Endothelial cell of umbilical vein (primary cell): ENCODE results near the gene SRPK2. TPM values are rescaled to one million over a fixed set of nuclear protein-coding genes. Genes with fewer than 3 reads are reported as not detected.

Experiments used
- BruUV-seq: library from RNA; stranded (reverse); fragments of 400-500 nt; replicated peaks from 2 replicates; lab custom pipeline; 2021; lab: Mats Ljungman, UMichigan
- CTCF ChIA-PET: fragments of 300-600, 350-600 bp; sonication (Branson Sonifier 250); formaldehyde crosslinking; loops from one replicate; lab custom pipeline; 2021; ENCODE audit warnings: antibody characterized with exemption, inconsistent platforms; lab: Charles Lee
- POLR2A ChIA-PET: fragments of 300-600, 350-600 bp; sonication (Branson Sonifier 250); formaldehyde crosslinking; loops from one replicate; lab custom pipeline; 2021; ENCODE audit warnings: antibody characterized with exemption, inconsistent platforms; lab: Charles Lee
- DNase-seq: peaks from one replicate; pipeline ENCODE4 v3.0.0-alpha.2; 2011; ENCODE audit warnings: low read depth, low spot score
- FAIRE-seq: peaks from 2 replicates; lab custom pipeline; 2011; peaks lifted over from hg19 to GRCh38; lab: Jason Lieb, UNC
- H2AFZ ChIP-seq: 2 replicates; pipeline ENCODE4 v1.6.0; 2012; ENCODE audit warnings: low read depth, low read length, control low read depth, inconsistent platforms
- H3K27ac ChIP-seq: 2 replicates; pipeline ENCODE4 v1.5.1; 2011; ENCODE audit warnings: low read depth, mild to moderate bottlenecking, control low read depth, low read length, moderate library complexity; ENCODE audit not compliant: insufficient read depth
- H3K27me3 ChIP-seq, 2 experiments: 2 replicates each; pipeline versions ENCODE4 v1.6.0 to v1.6.1; 2011; ENCODE audit warnings: low read length in 2 of 2, mixed read lengths in 1 of 2; ENCODE audit not compliant: control insufficient read depth in 2 of 2, insufficient read depth in 2 of 2
- H3K36me3 ChIP-seq, 2 experiments: 2 replicates in 1 of 2; 3 replicates in 1 of 2; pipeline ENCODE4 v1.5.1; 2011; ENCODE audit warnings: low read length in 2 of 2, mild to moderate bottlenecking in 1 of 2, moderate library complexity in 1 of 2; ENCODE audit not compliant: control insufficient read depth in 2 of 2, insufficient read depth in 2 of 2; ENCODE audit errors: extremely low read depth in 1 of 2
- H3K4me1 ChIP-seq: 3 replicates; pipeline ENCODE4 v1.5.1; 2011; ENCODE audit warnings: mild to moderate bottlenecking, low read length; ENCODE audit not compliant: control insufficient read depth, insufficient read depth; ENCODE audit errors: extremely low read depth
- H3K4me2 ChIP-seq: 2 replicates; pipeline ENCODE4 v1.6.1; 2011; ENCODE audit warnings: low read length, control low read depth, mixed read lengths; ENCODE audit not compliant: insufficient read depth
- H3K4me3 ChIP-seq, 3 experiments: fragments of 200-600 bp in 1 of 3; sonication (generic), shearing (Covaris generic) in 1 of 3; replicated peaks in 1 of 3; 2 replicates each; pipeline ENCODE4 v1.5.1; 2011 to 2016; ENCODE audit warnings: control low read depth in 3 of 3, low read length in 3 of 3, mild to moderate bottlenecking in 2 of 3, inconsistent platforms in 1 of 3, low read depth in 1 of 3, moderate library complexity in 1 of 3; ENCODE audit not compliant: insufficient read depth in 1 of 3
- H3K79me2 ChIP-seq: 2 replicates; pipeline ENCODE4 v1.6.0; 2012; ENCODE audit warnings: low read length, inconsistent platforms; ENCODE audit not compliant: control insufficient read depth, insufficient read depth
- H3K9ac ChIP-seq: replicated peaks from 2 replicates; pipeline ENCODE3; 2011; ENCODE audit warnings: low read length, control low read depth; ENCODE audit not compliant: insufficient read depth; ENCODE audit errors: extremely low read depth
- H3K9me1 ChIP-seq: replicated peaks from 3 replicates; pipeline ENCODE4 v1.6.0; 2011; ENCODE audit warnings: mild to moderate bottlenecking, low read length; ENCODE audit not compliant: control insufficient read depth, insufficient read depth; ENCODE audit errors: extremely low read depth
- H3K9me3 ChIP-seq: replicated peaks from 2 replicates; pipeline ENCODE4 v1.5.1; 2012; ENCODE audit warnings: low read length, inconsistent platforms; ENCODE audit not compliant: control insufficient read depth, insufficient read depth
- H4K20me1 ChIP-seq: replicated peaks from 2 replicates; pipeline ENCODE3; 2011; ENCODE audit warnings: mild to moderate bottlenecking, low read length; ENCODE audit not compliant: control insufficient read depth, insufficient read depth; ENCODE audit errors: extremely low read depth
- CTCF ChIP-seq, 2 donors: IDR thresholded peaks; 1 replicate in 1 of 2; 2 replicates in 1 of 2; pipeline ENCODE4 v1.5.1; 2011; ENCODE audit warnings: low read length in 2 of 2, mild to moderate bottlenecking in 2 of 2, moderate library complexity in 2 of 2, control low read depth in 1 of 2, inconsistent platforms in 1 of 2, low read depth in 1 of 2; ENCODE audit not compliant: insufficient read depth in 1 of 2; ENCODE audit errors: extremely low read depth in 1 of 2
- FOS ChIP-seq: IDR thresholded peaks from 2 replicates; pipeline ENCODE4 v1.6.1; 2011; ENCODE audit warnings: mild to moderate bottlenecking, low read length, moderate library complexity, borderline replicate concordance; ENCODE audit not compliant: insufficient read depth
- JUN ChIP-seq: IDR thresholded peaks from 2 replicates; pipeline ENCODE4 v1.6.1; 2011; ENCODE audit warnings: borderline replicate concordance, low read depth; ENCODE audit not compliant: insufficient read length, insufficient read depth
- MAX ChIP-seq: IDR thresholded peaks from 2 replicates; pipeline ENCODE4 v1.6.1; 2011; ENCODE audit not compliant: insufficient read depth, insufficient read length
- MYC ChIP-seq: IDR thresholded peaks from one replicate; pipeline ENCODE4 v1.6.1; 2011; ENCODE audit warnings: mild to moderate bottlenecking, low read depth, low read length
- POLR2A ChIP-seq: IDR thresholded peaks from 2 replicates; pipeline ENCODE4 v1.6.1; 2012; ENCODE audit warnings: low read depth, mild to moderate bottlenecking, control low read depth, low read length
- POLR2AphosphoS5 ChIP-seq: IDR thresholded peaks from 2 replicates; pipeline ENCODE4 v1.6.1; 2012; ENCODE audit warnings: low read depth, mild to moderate bottlenecking, control low read depth, low read length, moderate library complexity; ENCODE audit not compliant: insufficient read depth
- dilution Hi-C: fragments of 300-500 bp; cut with MboI; formaldehyde crosslinking; loops from one replicate; pipeline ENCODE4 v1.15.0; 2019; ENCODE audit warnings: low sequenced_read_pairs; ENCODE audit not compliant: extremely low pct_ligation_motif_present
- intact Hi-C: fragments of 100-400 bp; cut with micrococcal nuclease; formaldehyde crosslinking; loops from one replicate; pipeline ENCODE4 v1.10.0; 2022
- polyA plus RNA-seq, 4 experiments: library from polyadenylated mRNA; depleted of rRNA in 3 of 4; stranded (reverse) in 3 of 4; unstranded in 1 of 4; fragments of >200 nt; gene quantifications; 2 replicates each; pipeline versions ENCODE4 v1.2.1 to v1.2.3, GENCODE V29; 2011 to 2012; ENCODE audit warnings: missing spikeins in 1 of 4
- total RNA-seq: library from RNA; stranded (reverse); gene quantifications from 2 replicates; pipeline ENCODE4 v1.2.3, GENCODE V29; 2021

Gene SRPK2
- total and polyA plus RNA-seq, 2 donors (not counting 3 experiments of a cell fraction or from before 2014, with no cell fraction given), result 13.4 to 55.2 TPM

GRCh38 chr7:105354383-105354782 lies 34.3 kb downstream of the SRPK2 start:
- intact Hi-C loops (loop anchor here (5.0 kb wide), 1 partner anchor 33 kb away; the partner anchor contains the start of gene SRPK2), dilution Hi-C loops (no loop called here)
- Histone ChIP-seq H4K20me1 (peaks cover 3% of the 10 kb centered on the region), H3K79me2 (peaks cover 82% of the 10 kb centered on the region), H3K27ac (no peak overlapping the region), H2AFZ (no peak overlapping the region), H3K4me2 (no peak overlapping the region), H3K9me3 (no peaks in the 10 kb centered on the region), H3K27me3 (no peaks in the 10 kb centered on the region), H3K36me3 (no peaks in the 10 kb centered on the region), H3K4me1 (peaks cover 13% of the 10 kb centered on the region), H3K4me3 (no peak overlapping the region), H3K9ac (no peak overlapping the region), H3K9me1 (no peaks in the 10 kb centered on the region)
- BruUV-seq, result no TSS peak
- ChIA-PET CTCF (no interaction called here), POLR2A (no interaction called here)
- DNase-seq, result no peak
- TF ChIP-seq POLR2AphosphoS5 (no peak), FOS (no peak), POLR2A (no peak), MAX (no peak), MYC (no peak), JUN (no peak), CTCF (IDR thresholded peaks at IDR 0.05; ENCODE audit: extremely low read depth in 1 of 2, insufficient read depth in 1 of 2, low read depth in 1 of 2, low read length in 2 of 2) (no peak)
- no peak for FAIRE-seq
